GM12864 (cell line): ENCODE measurements around the gene PDZRN3.

Experiments used
- DNase-seq: peaks from one replicate; pipeline ENCODE4 v3.0.0-alpha.2; 2011; ENCODE audit warnings: low read depth
- H3K4me3 ChIP-seq: 2 replicates; pipeline ENCODE4 v1.5.1; 2011; ENCODE audit warnings: mild to moderate bottlenecking, low read depth, low read length, control low read depth
- TF ChIP-seq, protein P1 (sequence below): IDR thresholded peaks from 2 replicates; pipeline ENCODE4 v1.5.1; 2011; ENCODE audit warnings: low read depth, mild to moderate bottlenecking, moderate library complexity, low read length, control low read depth, inconsistent platforms; ENCODE audit errors: missing control alignments

PDZRN3 gene

DNA sequence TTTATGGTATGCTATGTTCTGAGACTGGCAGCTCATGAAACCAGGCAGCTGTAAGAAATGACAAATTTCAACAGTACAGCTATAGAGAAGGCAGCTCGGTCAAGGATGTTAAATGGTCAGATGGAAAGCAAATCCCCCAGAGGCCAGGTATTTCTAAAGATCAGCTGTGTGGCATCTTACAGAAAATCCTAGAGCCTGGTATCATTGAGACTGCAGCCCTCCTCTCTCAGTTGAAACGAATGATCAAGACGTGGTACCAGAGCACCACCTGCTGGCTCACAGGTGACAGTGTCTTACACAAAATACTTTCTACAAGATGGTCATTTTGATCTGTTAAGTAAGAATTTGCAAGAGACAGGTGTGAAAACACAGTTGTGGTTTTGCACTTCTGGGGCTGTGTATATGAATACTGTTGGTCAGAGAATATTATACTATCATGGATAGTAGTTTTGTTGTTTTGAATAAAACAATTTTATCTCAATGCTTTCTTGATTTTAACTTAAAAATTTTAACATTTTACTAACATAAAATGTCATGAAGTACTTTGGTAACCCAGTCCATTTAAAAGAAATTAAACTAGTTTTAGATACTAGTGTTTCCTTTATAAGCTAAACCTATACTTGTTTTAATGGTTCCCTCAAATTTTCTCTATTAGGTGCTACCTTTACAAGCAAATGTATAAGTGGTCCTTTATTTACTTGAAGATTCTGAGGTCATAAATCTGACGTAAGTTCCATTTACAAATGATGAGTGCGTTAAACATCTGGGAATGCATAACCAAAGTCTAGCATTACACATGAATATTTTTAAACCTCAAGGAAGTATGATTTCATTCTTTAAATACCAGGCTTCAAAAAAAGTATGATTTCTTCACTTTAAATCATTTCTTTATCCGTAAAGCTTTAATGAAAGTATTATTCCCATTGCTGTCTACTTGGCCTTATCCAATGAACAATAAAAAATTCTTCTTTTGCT is 121.8 kb downstream of the PDZRN3 start:
- TF ChIP-seq, protein P1, sequence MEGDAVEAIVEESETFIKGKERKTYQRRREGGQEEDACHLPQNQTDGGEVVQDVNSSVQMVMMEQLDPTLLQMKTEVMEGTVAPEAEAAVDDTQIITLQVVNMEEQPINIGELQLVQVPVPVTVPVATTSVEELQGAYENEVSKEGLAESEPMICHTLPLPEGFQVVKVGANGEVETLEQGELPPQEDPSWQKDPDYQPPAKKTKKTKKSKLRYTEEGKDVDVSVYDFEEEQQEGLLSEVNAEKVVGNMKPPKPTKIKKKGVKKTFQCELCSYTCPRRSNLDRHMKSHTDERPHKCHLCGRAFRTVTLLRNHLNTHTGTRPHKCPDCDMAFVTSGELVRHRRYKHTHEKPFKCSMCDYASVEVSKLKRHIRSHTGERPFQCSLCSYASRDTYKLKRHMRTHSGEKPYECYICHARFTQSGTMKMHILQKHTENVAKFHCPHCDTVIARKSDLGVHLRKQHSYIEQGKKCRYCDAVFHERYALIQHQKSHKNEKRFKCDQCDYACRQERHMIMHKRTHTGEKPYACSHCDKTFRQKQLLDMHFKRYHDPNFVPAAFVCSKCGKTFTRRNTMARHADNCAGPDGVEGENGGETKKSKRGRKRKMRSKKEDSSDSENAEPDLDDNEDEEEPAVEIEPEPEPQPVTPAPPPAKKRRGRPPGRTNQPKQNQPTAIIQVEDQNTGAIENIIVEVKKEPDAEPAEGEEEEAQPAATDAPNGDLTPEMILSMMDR: peak; percentile 78
- DNase-seq: peak; percentile 65
- H3K4me3 ChIP-seq: no peak overlapping the region

DNA sequence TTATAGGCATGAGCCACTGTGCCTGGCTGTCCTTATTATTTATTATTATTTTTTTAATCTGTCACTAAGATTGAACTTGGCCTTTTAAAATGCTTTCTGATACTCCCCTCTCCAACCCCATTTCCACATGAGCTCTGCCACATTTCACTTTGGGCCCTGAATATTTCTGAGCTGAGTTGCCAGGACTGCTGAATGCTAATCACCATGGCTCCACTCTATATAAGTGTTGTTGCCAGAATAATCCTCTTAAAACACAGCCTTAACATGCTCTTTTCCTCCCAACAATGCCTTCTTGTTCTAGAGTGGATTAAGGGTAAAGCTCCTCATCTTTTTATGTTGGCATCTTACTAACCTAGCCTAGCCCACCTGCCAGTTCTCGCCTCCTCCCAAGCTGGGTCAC is 124.4 kb downstream of the PDZRN3 start:
- no peak for DNase-seq
- TF ChIP-seq, protein P1: no peak
- no peak overlapping the region for H3K4me3 ChIP-seq

DNA sequence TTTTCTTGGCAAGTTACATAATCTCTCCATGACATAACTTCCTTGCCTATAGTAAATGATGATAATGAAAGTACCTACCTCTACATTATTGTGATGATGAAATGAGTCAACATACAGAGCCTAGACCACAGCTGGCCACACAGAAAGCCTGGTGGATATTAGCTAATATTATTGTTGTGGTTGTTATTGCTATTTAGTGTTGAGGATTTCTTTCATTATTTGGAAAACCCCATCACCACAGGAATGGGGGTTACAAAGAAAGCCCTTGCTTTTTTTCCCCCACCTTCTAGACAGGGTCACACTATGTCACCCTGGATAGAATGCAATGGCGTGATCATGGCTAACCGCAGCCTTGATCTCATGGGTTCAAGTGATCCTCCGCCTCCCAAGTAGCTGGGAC is 125.0 kb downstream of the PDZRN3 start:
- TF ChIP-seq, protein P1: no peak
- H3K4me3 ChIP-seq: no peak overlapping the region
- no peak for DNase-seq

DNA sequence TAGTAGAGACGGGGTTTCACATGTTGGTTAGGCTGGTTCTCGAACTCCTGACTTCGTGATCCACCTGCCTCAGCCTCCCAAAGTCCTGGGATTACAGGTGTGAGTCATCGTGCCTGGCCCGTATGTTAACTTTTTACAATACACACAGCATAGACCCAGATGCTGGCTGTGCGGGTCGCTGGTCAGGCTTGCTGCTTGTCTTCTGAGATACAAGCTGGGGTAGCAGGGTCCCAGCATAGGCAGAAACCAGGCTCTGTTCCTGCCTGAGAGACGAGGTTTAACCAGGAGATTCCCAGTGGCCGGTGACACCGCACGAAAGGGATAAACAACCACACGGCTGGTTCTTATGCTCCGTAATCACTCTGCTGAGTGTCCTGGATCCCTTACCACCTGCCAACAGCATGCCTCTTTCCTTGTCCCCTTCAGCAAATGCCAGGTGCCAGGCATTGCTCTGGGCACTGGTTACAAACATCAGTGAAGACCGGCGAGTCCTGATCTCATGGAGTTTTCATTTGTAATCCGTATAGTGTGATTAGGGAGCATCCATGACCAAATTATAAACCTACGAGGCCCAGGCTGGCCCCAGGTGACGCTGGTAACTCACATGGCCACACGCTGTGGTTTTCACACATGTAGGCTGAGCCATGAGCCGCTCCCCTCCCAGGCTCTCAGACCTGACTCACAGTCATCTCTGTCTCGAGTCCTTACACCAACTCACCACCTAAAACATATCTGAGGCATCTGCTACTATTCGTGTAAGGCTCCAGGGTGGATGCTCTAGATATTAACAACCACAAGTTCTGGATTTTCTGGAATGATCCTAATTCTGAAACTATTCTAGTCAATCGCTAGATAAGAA is 125.7 kb downstream of the PDZRN3 start:
- DNase-seq: no peak
- TF ChIP-seq, protein P1: no peak
- H3K4me3 ChIP-seq: no peak overlapping the region

DNA sequence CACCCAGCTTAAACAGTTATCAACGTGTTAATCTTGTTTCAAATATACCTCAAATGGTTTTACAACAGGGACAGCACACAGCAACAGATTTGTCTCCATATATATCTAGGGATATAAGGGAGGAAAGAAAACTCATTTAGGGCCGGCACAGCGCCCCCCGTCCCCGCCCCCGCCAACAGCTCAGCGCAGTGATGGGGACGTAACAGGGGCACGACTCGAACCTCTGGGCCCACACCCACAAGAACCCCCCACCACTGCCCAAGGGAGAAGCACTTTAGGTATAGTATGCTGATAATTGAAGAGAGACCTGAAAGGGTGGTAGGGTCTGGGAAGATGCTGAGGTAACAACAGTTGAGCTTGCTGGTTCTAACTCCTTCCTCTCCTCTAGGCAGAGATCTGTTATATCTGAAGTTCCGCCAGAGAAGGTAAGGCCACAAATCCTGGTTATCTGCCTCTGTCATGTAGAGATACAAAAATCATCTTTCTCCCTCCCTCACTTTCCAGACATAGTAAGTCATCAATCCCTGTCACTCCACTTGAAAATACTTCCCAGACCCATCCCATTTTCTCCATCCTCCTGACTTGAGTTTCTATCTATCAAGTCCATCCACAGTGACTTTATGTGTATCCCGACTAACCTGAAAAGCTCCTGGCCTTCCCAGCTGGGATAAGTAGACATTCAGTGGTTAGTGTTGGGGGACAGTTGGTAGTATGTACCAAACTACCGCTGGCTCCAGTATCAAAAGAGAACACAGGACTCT is 126.9 kb downstream of the PDZRN3 start:
- no peak for DNase-seq
- H3K4me3 ChIP-seq: no peak overlapping the region
- TF ChIP-seq, protein P1: no peak

DNA sequence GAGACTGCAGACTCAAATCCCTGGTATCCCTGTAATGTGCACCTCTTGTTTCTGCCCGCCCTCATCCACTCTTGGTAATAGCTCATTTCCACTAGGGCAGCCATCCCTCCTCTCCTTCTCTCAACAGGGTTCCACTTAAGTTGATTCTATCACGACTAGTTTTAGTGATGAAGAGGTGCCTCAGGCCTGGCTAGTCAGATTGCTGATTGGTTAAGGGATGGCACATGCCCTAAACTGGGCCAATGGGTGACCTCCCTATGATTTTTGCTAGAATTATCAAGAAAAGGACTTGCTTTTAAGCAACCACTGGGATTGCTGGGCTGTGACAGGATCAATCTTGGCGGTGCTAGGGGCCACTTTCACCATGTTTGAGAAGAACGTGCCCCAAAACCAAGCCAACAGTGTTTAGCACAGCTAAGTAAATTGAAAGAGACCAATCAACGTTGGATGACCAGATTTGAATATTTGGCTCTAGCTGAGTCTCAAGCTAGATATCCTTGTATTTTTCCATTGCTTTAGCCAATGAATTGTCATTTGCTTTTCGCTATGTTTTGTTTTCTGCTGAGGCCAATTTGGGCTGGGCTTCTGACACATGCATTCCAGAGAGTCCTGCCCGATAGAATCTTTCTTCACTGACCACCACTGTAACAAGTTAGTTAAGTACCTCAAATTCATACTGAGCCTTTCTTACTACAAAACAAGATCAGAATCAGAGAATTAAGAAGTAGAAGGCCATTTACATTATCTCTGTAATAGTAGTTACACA is 131.0 kb downstream of the PDZRN3 start:
- TF ChIP-seq, protein P1: no peak
- DNase-seq: no peak
- H3K4me3 ChIP-seq: no peak overlapping the region
